Ramos (cell line): Measurements from ENCODE around the gene MRTO4.

Source experiments
- in situ Hi-C: fragments of 300-500 bp; cut with MboI; formaldehyde crosslinking; loops from one replicate; pipeline ENCODE4 v1.14.3; 2022; ENCODE audit warnings: low sequenced_read_pairs; ENCODE audit not compliant: unreplicated experiment

The MRTO4 gene

GRCh38 chr1:19307794-19308508 is 56.3 kb downstream of the MRTO4 start:
- in situ Hi-C loops = no loop called here

DNA sequence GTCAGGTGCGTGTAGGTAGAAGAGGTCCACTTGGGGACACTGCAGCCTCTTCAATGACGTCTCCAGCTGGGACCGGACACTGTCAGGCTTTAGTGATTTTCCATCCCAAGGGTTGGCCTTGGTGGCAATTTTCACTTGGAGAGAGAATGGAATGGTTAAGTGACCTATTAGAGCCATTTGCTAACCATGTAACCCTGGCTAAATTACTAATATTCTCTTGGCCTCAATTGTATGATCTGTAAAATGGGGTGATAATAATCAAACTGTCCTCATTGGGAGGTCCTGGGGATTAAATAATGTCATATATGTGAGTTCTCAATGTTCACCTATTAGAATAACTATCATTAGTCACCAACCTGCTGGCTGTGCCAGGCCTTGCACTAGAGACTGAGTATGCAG is 56.9 kb downstream of the MRTO4 start:
- in situ Hi-C loops = no loop called here

DNA sequence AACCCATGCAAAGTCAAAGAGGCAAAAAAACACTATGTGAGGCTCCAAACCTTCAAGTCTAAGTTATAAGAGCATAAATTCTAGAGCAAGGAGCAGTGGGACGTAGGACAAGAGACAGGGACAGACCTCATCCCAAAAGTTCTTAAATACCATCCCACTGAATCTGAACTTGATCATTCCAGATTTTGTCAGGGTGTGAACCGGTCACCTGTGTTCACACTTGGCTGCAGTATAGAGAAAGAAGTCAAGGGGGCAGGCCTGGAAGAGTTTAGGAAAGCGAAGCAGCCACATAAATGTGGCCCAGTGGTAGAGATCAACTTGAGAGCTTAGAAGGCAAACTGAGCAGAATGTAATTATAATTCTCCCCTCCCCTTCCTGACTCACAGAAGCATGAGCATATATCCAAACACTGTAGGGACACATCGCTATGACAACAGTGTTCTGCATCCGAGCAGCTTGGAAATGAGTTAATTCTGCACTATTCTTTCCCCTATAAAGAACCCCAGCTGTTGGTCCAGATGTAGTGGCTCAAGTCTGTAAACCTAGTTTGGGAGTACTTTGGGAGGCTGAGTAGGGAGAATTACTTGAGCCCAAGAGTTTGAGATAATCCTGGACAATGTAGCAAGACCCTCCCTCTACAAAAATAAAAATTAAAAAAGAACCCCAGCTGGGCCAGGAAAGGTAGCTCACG is 57.7 kb downstream of the MRTO4 start:
- in situ Hi-C loops = no loop called here
